ENCODE measurements around the gene CDK6.

GRCh38 chr7:92729751-92730150, 106.6 kb downstream of the CDK6 start:
- TF ChIP-seq POLR2AphosphoS5 (IDR thresholded peaks at IDR 0.05; ENCODE audit: low read depth) = no peak
- TF ChIP-seq CTCF (conservative IDR thresholded peaks at IDR 0.05; ENCODE audit: low read depth in 2 of 2) = no peak
- no peak for TF ChIP-seq EZH2phosphoT487 (IDR thresholded peaks at IDR 0.05; ENCODE audit: unreplicated experiment)
- no peak for TF ChIP-seq ETS1 (IDR thresholded peaks at IDR 0.05)
- TF ChIP-seq REST (IDR thresholded peaks at IDR 0.05; ENCODE audit: unreplicated experiment) = no peak
- no peak for TF ChIP-seq CREB1 (CRISPR knock-in tag; IDR thresholded peaks at IDR 0.05; ENCODE audit: low read depth)
- no peak for TF ChIP-seq EZH2 (IDR thresholded peaks at IDR 0.05; ENCODE audit: low read depth, unreplicated experiment)
- no peak for TF ChIP-seq JUNB (IDR thresholded peaks at IDR 0.05; ENCODE audit: unreplicated experiment)
- TF ChIP-seq NANOG (IDR thresholded peaks at IDR 0.05; ENCODE audit: borderline replicate concordance) = no peak
- TF ChIP-seq ZNF114 (CRISPR knock-in tag; IDR thresholded peaks at IDR 0.05) = no peak
- no peak for TF ChIP-seq ZNF462 (CRISPR knock-in tag; IDR thresholded peaks at IDR 0.05)
- no peak for TF ChIP-seq STAT1 (IDR thresholded peaks at IDR 0.05; ENCODE audit: unreplicated experiment)
- TF ChIP-seq ZNF331 (CRISPR knock-in tag; IDR thresholded peaks at IDR 0.05; ENCODE audit: low read depth) = no peak
